NCI-H1436 (cell line): ENCODE measurements around the gene MARCKSL1.
A peak's percentile ranks its signal among the peaks of the same experiment; 100 is the strongest.
"Not testable (repeated sequence)": the region's sequence is repeated elsewhere in the genome, so short reads cannot be mapped to it uniquely, and the experiment has no call there.

Source experiments
- DNase-seq: peaks from one replicate; lab custom pipeline; 2025; lab: John Stamatoyannopoulos, UW

Gene MARCKSL1

GRCh38 chr1:32333251-32333963 is 2.6 kb downstream of the MARCKSL1 start:
- no peak for DNase-seq

DNA sequence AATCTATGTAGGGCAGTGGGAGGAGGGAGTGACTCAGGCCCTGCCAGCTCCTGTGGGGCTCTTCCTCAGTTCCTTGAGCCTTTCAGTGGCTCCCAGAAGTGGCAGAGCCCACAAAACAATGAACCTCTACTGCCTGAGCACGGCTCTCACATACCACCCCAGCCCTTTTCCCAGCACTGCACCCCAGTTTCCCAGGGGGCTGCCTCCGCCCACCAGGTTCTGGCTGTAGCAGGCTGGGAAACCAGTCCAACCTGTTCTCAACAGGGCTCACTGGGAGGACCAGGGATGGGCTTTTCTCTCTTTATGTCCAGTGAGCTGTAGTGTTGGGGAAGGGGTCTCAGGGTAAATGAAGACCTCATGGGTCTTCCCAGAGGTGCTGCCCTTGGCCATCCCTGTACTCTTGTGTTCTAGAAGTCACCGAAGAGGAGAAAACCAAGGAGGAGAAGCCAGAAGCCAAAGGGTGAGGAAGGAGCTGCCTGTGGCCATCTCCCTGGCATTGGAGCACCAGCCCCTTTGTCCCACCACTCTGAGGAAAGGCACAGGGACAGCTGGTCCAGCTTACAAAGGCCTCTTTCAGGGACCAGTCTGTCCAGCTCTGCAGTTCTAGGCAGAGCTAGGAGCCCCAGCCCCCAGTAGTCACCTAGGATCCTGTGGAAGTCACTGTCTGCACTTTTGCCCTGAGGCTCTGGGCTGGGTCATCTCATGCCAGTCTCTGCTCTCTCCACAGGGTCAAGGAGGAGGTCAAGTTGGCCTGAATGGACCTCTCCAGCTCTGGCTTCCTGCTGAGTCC is 3.5 kb downstream of the MARCKSL1 start:
- DNase-seq, result no peak

GRCh38 chr1:32331549-32331948 is 4.5 kb downstream of the MARCKSL1 start:
- no peak for DNase-seq

GRCh38 chr1:32330558-32331151 is 5.4 kb downstream of the MARCKSL1 start:
- DNase-seq, result no peak

GRCh38 chr1:32329931-32330466 is 6.0 kb downstream of the MARCKSL1 start:
- DNase-seq, result no peak

DNA sequence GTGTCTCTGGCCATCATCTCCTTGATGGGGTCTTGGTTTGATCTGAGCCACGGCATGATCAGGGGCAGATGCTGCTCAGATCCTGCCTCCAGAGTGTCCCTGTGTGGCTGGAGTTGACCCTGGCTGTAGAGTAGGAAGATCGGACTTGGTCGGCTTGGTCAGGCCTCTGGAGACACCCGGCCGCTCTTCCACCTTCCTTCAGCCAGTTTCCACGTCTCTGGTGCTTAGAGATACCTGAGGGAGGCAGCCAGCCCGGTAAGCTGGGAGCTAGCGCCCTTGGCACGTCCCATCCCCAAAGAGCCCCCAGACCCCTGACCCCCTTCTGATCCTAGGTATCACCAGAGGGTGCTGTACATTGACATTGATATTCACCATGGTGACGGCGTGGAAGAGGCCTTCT is 8.8 kb downstream of the MARCKSL1 start:
- no peak for DNase-seq

GRCh38 chr1:32321712-32322291 is 14.2 kb downstream of the MARCKSL1 start:
- no peak for DNase-seq

DNA sequence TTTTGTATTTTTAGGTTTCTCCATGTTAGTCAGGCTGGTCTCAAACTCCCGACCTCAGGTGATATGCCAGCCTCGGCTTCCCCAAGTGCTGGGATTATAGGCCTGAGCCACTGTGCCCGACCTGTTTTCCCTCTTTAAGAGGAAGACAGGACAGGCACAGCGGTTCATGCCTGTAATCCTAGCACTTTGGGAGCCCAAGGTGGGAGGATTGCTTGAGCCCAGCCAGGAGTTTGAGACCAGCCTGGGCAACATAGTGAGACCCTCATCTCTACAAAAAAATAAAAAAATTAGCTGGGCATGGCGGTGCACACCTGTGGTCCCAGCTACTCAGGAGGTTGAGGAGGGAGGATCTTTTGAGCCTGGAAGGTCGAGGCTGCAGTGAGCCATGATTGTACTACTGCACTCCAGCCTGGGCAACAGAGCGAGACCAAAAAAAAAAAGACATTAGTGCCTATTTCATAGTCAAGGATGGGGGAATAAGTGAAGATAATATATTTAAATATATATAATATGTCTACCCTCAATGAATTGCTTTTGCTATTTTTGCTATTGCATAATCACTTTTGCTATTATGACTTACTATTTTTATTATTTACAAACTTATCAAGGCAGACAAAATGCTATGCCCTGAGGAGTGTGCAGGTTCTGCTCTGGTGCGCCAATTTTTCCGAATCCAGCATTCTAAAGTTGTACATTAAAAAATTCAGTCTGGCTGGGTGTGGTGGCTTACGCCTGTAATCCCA is 17.7 kb downstream of the MARCKSL1 start:
- no peak for DNase-seq

DNA sequence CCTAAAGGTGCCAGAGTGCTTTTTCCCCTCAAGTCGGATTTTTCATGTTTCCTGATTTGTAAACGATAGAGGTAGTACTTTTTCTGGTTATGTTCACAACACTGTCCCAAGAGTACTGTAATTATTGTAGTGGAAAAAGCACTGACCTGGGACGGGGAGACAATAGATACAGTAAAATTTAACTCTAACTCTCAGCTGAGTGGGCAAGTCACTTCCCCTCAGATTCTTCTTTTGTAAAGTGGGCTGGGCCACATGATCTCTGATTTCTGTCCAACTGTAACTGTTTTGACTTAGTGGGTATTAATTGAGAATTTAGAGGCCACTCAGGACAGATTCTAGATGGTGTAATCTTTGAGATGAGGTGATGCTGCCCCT is 19.1 kb downstream of the MARCKSL1 start:
- DNase-seq, result no peak

- no peak for DNase-seq
Measured at GRCh38 chr1:32311709-32312393, 24.2 kb downstream of the MARCKSL1 start.

DNA sequence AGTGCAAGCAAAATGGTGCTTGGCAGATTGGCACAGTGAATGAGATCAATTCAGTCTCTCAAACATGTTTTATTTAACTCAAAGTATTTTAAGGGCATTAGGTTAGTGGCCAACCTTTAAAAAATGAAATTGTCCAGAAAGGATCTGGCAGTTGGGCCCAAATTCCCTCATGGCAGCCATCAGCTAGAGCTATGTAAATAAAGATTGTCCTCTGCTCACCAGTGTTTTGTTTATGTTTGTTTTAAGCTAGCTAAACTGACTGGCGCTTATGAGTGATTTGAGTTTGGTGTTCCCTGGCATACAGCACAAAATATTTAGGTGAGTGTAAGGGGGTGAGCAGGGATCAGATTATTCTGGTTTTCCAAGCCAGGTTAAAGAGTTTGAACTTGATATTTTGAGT is 26.1 kb downstream of the MARCKSL1 start:
- no peak for DNase-seq

- no peak for DNase-seq
Measured at GRCh38 chr1:32307324-32307723, 28.7 kb downstream of the MARCKSL1 start.

GRCh38 chr1:32305310-32305709 is 30.7 kb downstream of the MARCKSL1 start:
- DNase-seq, result no peak

- no peak for DNase-seq
Measured at GRCh38 chr1:32303997-32304622, 31.9 kb downstream of the MARCKSL1 start.

GRCh38 chr1:32303358-32303757 is 32.7 kb downstream of the MARCKSL1 start:
- no peak for DNase-seq

DNA sequence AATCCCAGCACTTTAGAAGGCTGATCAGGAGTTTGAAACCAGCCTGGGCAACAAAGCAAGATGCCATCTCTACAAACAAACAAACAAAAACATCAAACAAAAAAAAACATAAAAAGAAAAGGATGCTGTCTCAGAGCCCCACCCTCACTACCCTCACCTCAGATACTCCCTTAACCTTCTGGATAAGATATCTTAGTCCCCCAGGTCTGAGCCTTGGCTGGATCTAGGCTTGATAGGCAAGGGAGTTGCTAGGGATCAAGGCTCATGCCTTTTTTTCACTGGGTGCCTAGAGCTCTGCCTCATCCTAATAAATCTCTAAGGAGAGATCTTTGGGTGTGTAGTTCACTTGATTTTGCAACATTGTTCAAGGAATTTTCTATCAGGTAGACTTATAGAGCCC is 36.7 kb downstream of the MARCKSL1 start:
- DNase-seq, result no peak

DNA sequence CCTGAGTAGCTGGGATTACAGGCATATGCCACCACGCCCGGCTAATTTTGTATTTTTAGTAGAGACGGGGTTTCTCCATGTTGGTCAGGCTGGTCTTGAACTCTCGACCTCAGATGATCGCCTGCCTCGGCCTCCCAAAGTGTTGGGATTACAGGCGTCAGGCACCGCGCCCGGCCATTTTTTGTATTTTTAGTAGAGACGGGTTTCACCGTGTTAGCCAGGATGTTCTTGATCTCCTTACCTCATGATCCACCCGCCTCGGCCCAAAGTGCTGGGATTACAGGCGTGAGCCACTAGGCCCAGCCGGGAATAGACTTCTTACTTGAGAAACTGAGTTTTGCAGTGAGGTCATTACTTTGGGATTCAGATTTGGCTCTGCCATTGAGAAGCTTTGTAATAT is 37.8 kb downstream of the MARCKSL1 start:
- not testable (repeated sequence) for DNase-seq

- peak; percentile 93 for DNase-seq
Measured at GRCh38 chr1:32291708-32292538, 44.1 kb downstream of the MARCKSL1 start, which contains the start of gene HDAC1. Gene HDAC1 (plus strand): TSS chr1:32292083. CDS start chr1:32292170, 87 bp downstream.

DNA sequence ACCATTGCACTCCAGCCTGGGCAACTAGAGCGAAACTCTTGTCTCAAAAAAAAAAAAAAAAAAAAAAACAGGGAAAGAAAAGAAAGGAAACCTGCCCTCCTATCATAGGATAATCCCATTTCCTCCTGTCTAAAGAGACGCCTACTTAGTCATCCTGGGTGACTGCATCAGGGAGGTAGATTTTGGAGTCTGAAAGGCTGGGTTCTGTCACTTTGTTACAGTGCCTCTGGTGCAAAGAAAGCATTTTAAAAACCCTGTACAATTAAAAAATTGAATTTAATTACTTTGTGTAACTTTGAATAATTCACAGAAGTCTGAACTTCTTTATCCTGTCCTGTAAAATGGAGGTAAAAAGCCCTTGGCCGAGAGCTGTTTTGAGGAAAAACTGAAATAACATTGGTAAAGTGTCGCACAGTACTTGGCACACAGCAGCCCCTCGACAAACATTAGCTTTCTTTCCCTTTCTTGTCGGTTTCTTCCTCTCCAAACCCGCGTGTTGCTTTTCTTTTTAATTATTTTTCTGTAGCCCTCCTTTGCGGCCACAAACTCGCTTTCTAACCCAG is 44.8 kb downstream of the MARCKSL1 start:
- DNase-seq, result no peak
